Measurements from ENCODE around the gene C6orf120. TPM values are rescaled to one million over a fixed set of nuclear protein-coding genes. Genes with fewer than 3 reads are reported as not detected.

C6orf120 gene
- total and polyA plus RNA-seq, 9 of the 15 experiments (the other 6 are each of a cell fraction or from before 2014, with no cell fraction given): 7.7 to 44.9 (median 34.8) TPM

DNA sequence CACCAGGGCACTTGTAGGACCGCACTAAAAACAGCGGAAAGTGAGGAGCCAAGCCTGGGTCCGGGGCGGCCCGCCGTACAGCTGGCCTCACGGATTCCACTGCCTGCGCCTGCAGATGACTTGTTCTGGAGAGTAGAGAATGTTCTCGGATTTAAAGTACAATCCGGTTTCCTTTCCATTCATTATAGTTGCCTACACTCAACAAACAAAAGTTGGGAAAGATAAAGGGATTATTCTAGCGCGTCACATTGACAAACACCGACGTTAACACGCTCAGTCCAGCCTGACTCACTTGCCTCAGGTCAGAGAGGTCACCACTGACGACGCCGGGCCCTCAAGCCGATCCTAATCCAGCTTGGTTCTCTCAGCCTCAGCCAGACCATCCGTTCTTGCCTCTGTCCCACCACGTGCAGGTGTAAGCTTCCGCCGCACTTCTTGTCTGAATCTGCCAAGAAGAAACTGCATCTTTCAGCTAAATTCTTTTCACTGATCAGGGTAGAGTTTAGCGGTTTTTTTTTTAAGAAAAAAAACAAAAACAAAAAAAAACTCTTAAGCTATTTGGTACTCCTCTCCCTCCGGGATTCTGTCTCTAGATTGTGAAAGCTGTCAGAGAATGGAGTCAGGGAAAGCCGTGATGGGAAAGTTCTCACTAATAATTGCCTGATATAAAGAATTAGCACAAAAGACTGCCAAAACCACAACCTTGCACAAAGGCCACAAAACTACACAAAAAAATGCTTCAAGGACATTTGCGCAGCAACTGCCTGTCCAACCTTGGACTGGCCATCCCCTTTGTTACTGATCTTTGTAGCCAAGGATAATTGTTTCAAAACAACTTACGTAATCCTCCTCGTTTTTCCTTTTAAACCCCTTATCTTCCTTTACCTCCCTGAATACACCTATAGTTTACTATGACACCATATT lies 23.5 kb downstream of the C6orf120 start (continued):
- TF ChIP-seq GTF3C2 (IDR thresholded peaks at IDR 0.05; ENCODE audit: borderline replicate concordance, extremely low read depth, insufficient read length) (no peak), SMARCE1 (IDR thresholded peaks at IDR 0.05) (peak; percentile 74), ZNF445 (CRISPR knock-in tag; IDR thresholded peaks at IDR 0.05; ENCODE audit: low read depth) (no peak), ESRRA (IDR thresholded peaks at IDR 0.05; ENCODE audit: borderline replicate concordance, low read depth) (peak; percentile 58), RBFOX2 (IDR thresholded peaks at IDR 0.05; ENCODE audit: low read depth, low read length) (no peak; the same call in 1 of the 2 replicates), ZNF239 (CRISPR knock-in tag; IDR thresholded peaks at IDR 0.05) (no peak), STAT5B (CRISPR knock-in tag; IDR thresholded peaks at IDR 0.05) (no peak), TFAP4 (CRISPR knock-in tag; IDR thresholded peaks at IDR 0.05; ENCODE audit: borderline replicate concordance) (no peak), ESRRB (CRISPR knock-in tag; IDR thresholded peaks at IDR 0.05; ENCODE audit: borderline replicate concordance) (no peak), ZNF551 (CRISPR knock-in tag; IDR thresholded peaks at IDR 0.05) (no peak), FOXK2 (conservative IDR thresholded peaks at IDR 0.05 in 1 of 2, IDR thresholded peaks at IDR 0.05 in 1 of 2; ENCODE audit: low read depth in 2 of 2) (0 out of 4 replicates have a peak, but pooled peaks of 1 of the 2 experiments have one; percentile 34), ZNF507 (tag; conservative IDR thresholded peaks at IDR 0.05) (no peak), KLF6 (CRISPR knock-in tag; IDR thresholded peaks at IDR 0.05; ENCODE audit: borderline replicate concordance) (no peak), PTBP1 (IDR thresholded peaks at IDR 0.05; ENCODE audit: low read depth, low read length) (no peak), EP400 (IDR thresholded peaks at IDR 0.05) (peak; percentile 54)
- TF ChIP-seq, protein P1, sequence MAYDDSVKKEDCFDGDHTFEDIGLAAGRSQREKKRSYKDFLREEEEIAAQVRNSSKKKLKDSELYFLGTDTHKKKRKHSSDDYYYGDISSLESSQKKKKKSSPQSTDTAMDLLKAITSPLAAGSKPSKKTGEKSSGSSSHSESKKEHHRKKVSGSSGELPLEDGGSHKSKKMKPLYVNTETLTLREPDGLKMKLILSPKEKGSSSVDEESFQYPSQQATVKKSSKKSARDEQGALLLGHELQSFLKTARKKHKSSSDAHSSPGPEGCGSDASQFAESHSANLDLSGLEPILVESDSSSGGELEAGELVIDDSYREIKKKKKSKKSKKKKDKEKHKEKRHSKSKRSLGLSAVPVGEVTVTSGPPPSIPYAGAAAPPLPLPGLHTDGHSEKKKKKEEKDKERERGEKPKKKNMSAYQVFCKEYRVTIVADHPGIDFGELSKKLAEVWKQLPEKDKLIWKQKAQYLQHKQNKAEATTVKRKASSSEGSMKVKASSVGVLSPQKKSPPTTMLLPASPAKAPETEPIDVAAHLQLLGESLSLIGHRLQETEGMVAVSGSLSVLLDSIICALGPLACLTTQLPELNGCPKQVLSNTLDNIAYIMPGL (CRISPR knock-in tag; IDR thresholded peaks at IDR 0.05): no peak
- TF ChIP-seq, protein P2, sequence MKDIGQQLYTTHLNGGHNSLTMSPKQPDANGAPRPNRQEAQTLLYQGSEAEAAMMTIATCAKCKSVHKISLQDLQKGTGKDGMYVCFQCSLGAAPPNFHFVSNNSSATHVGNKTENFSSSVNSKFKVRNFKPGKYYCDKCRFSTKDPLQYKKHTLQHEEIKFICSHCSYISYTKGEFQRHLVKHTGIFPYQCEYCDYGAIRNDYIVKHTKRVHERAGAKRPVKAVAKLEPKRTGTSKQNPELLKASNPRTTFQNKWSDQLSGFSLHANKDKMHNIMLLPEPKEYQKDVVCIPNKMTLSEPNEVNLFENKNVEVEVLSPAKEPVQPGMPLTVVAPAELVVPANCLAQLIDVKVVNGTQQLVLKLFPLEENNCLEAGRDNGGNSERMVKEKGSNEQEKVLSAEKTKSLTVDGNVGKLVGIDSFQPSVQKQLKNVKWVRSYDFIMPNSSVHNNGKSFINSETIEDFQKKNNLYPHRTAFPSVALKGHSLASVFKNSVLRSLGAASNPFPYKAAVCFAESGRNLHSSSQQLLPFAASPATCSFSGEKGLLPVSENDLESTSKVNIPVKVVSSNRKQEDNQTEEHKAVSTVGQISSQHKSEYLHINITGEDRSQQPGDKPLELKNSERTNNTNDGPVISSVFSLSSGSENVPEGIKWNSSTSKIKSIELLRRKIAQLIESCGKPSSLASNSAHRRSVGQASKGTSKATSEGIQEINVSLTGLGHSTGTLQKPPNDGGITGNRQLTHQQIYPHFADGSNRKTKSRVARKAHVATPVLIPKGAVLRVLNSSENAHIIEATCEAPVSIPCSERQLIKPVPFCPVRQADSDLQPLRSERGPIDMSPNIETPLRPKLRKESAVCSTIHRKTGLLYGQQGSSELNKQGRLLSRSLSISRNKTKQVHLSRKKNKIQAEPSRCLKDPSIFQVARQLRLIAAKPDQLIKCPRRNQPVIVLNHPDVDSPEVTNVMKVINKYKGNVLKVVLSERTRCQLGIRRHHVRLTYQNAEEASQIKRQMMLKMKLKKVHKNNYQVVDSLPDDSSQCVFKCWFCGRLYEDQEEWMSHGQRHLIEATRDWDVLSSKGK (CRISPR knock-in tag; IDR thresholded peaks at IDR 0.05): no peak

Measured in K562 (cell line).